Breast epithelium (tissue), 4 donors: ENCODE measurements around the gene RERE. TPM values are rescaled to one million over a fixed set of nuclear protein-coding genes. Genes with fewer than 3 reads are reported as not detected.

ENCODE experiments used
- DNase-seq, 2 donors: peaks; one replicate each; pipeline ENCODE4 v3.0.0-alpha.2; 2019; ENCODE audit warnings: low spot score in 2 of 2
- H3K27ac ChIP-seq, 2 donors: fragments of 200-600 bp; sonication (generic) in 1 of 2; one replicate each; pipeline ENCODE4 v1.5.1; 2016 to 2019; ENCODE audit warnings: mild to moderate bottlenecking in 1 of 2
- H3K27me3 ChIP-seq, 2 donors: fragments of 200-600 bp; sonication (generic) in 1 of 2; one replicate each; pipeline versions ENCODE4 v1.5.1 to v1.6.0; 2017 to 2019; ENCODE audit warnings: control low read depth in 1 of 2, mild to moderate bottlenecking in 1 of 2
- H3K36me3 ChIP-seq: fragments of 200-600 bp; one replicate; pipeline ENCODE4 v1.5.1; 2019
- H3K4me1 ChIP-seq, 2 donors: fragments of 200-600 bp; sonication (generic); one replicate each; pipeline ENCODE4 v1.5.1; 2016 to 2019; ENCODE audit warnings: control low read depth in 1 of 2
- H3K4me3 ChIP-seq, 3 donors: fragments of 200-600 bp; sonication (generic); 1 replicate in 2 of 3; 2 replicates in 1 of 3; pipeline ENCODE4 v1.5.1; 2016 to 2019; ENCODE audit warnings: mild to moderate bottlenecking in 3 of 3, moderate library complexity in 2 of 3
- H3K9me3 ChIP-seq, 2 donors: fragments of 200-600 bp; sonication (generic) in 1 of 2; one replicate each; pipeline ENCODE4 v1.5.1; 2016 to 2019; ENCODE audit warnings: control low read depth in 1 of 2
- CTCF ChIP-seq, 3 donors: fragments of 450-650 bp; IDR thresholded peaks; one replicate each; pipeline ENCODE4 v1.5.1; 2016 to 2017; ENCODE audit warnings: antibody characterized with exemption in 3 of 3, mild to moderate bottlenecking in 3 of 3, moderate library complexity in 3 of 3
- POLR2A ChIP-seq: fragments of 450-650 bp; IDR thresholded peaks from one replicate; pipeline ENCODE4 v1.6.1; 2016; ENCODE audit warnings: antibody characterized with exemption, mild to moderate bottlenecking, moderate library complexity
- POLR2AphosphoS5 ChIP-seq, 3 donors: sonication (generic); formaldehyde crosslinking; IDR thresholded peaks; one replicate each; pipeline ENCODE4 v1.6.1; 2017; ENCODE audit warnings: antibody characterized with exemption in 3 of 3
- intact Hi-C: fragments of 100-400 bp; cut with DNase I; formaldehyde crosslinking; loops from one replicate; pipeline ENCODE4 v1.15.1; 2023; ENCODE audit warnings: low total_unique reads
- total RNA-seq, 3 donors: library from RNA; depleted of rRNA; stranded (reverse); fragments of >200 nt; gene quantifications; one replicate each; pipeline ENCODE4 v1.1.0, GENCODE V29; 2016

RERE gene
- total RNA-seq, 3 donors from 2014 or later = 65.8 to 166 (median 123) TPM

- Histone ChIP-seq H3K27me3 (no peaks in the 10 kb centered on the region), H3K4me3 (no peak overlapping the region), H3K27ac (no peak overlapping the region), H3K9me3 (no peaks in the 10 kb centered on the region), H3K4me1 (no peaks in the 10 kb centered on the region), H3K36me3 (no peaks in the 10 kb centered on the region)
- DNase-seq = no peak
- TF ChIP-seq POLR2A (no peak), POLR2AphosphoS5 (IDR thresholded peaks at IDR 0.05) (no peak), CTCF (IDR thresholded peaks at IDR 0.05) (no peak)
- intact Hi-C loops = no loop called here
These were observed 486.9 kb downstream of the RERE start for GRCh38 chr1:8330271-8331125.

- no peaks in the 10 kb centered on the region for H3K36me3 ChIP-seq
- no peaks in the 10 kb centered on the region for H3K9me3 ChIP-seq
- DNase-seq = no peak
- H3K27ac ChIP-seq = no peak overlapping the region
- H3K4me1 ChIP-seq = no peaks in the 10 kb centered on the region
- no peak overlapping the region for H3K4me3 ChIP-seq
- H3K27me3 ChIP-seq = no peaks in the 10 kb centered on the region
- TF ChIP-seq POLR2AphosphoS5 (IDR thresholded peaks at IDR 0.05) (no peak), POLR2A (no peak), CTCF (IDR thresholded peaks at IDR 0.05) (no peak)
- intact Hi-C loops = no loop called here
These were observed 487.6 kb downstream of the RERE start for GRCh38 chr1:8329858-8330257.

GRCh38 chr1:8329439-8329838 is 488.0 kb downstream of the RERE start:
- intact Hi-C loops = no loop called here
- H3K27ac ChIP-seq = no peak overlapping the region
- H3K4me3 ChIP-seq = no peak overlapping the region
- no peaks in the 10 kb centered on the region for H3K4me1 ChIP-seq
- no peak for DNase-seq
- H3K36me3 ChIP-seq = no peaks in the 10 kb centered on the region
- H3K27me3 ChIP-seq = no peaks in the 10 kb centered on the region
- TF ChIP-seq POLR2A = no peak
- TF ChIP-seq POLR2AphosphoS5 (IDR thresholded peaks at IDR 0.05) = no peak
- TF ChIP-seq CTCF (IDR thresholded peaks at IDR 0.05) = no peak
- H3K9me3 ChIP-seq = no peaks in the 10 kb centered on the region

GRCh38 chr1:8328271-8328670 is 489.2 kb downstream of the RERE start:
- no peaks in the 10 kb centered on the region for H3K9me3 ChIP-seq
- H3K4me1 ChIP-seq = no peaks in the 10 kb centered on the region
- H3K27ac ChIP-seq = no peak overlapping the region
- DNase-seq = no peak
- no peaks in the 10 kb centered on the region for H3K27me3 ChIP-seq
- H3K4me3 ChIP-seq = no peak overlapping the region
- intact Hi-C loops = no loop called here
- H3K36me3 ChIP-seq = no peaks in the 10 kb centered on the region
- TF ChIP-seq POLR2A = no peak
- no peak for TF ChIP-seq CTCF (IDR thresholded peaks at IDR 0.05)
- no peak for TF ChIP-seq POLR2AphosphoS5 (IDR thresholded peaks at IDR 0.05)

- intact Hi-C loops = no loop called here
- no peak overlapping the region for H3K27ac ChIP-seq
- no peaks in the 10 kb centered on the region for H3K27me3 ChIP-seq
- H3K36me3 ChIP-seq = no peaks in the 10 kb centered on the region
- H3K9me3 ChIP-seq = no peaks in the 10 kb centered on the region
- no peak for DNase-seq
- no peak overlapping the region for H3K4me3 ChIP-seq
- TF ChIP-seq CTCF (IDR thresholded peaks at IDR 0.05) = no peak
- TF ChIP-seq POLR2A = no peak
- TF ChIP-seq POLR2AphosphoS5 (IDR thresholded peaks at IDR 0.05) = no peak
- H3K4me1 ChIP-seq = no peaks in the 10 kb centered on the region
These were observed 491.2 kb downstream of the RERE start for GRCh38 chr1:8326265-8326664.
